Activated gamma-delta T cell treated with anti-CD3 and anti-CD28 coated beads, Interleukin-2, amount 50 U/mL, for 16 hours (primary cell): ENCODE data around the gene PNMA6E.

Experiments used
- DNase-seq: peaks from one replicate; pipeline ENCODE4 v3.0.0-alpha.2; 2020; ENCODE audit warnings: low read depth

PNMA6E gene

DNA sequence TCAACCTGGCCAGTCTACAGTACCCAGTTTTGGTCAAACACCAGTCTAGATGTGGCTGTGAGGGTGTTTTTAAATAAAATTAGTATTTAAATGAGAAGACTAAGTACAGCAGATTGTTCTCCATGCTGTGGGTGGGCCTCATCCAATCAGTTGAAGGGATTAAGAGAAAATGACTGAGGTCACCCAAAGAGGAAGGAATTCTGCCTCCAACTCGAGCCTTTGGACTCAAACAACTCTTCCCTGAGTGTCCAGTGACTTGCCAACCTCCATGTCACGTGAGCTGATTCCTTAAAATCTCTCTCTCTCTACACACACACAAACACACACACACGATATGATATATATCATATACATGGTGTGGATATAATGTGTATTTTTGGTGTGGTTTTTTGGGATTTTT is 34.7 kb upstream of the PNMA6E start:
- DNase-seq, result no peak

DNA sequence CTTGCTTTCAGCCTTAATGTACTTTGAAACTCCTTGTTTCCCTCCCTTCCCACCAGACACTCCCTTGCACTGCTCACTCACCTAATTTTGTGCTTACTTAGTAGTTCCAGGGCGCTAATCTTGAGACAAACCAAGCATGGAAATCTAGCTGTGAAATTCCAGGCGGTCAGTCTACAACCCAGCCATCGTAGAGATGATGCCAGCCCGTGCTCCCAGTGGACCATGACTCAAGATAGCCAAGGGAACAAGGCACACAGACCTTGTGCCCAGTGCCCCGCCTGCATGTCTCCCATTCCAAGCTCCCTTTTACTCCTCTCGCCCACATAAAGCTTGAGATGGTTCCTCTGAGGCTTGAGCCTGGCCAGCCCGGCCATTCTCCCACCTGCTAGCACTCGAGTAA is 33.7 kb upstream of the PNMA6E start:
- no peak for DNase-seq

DNA sequence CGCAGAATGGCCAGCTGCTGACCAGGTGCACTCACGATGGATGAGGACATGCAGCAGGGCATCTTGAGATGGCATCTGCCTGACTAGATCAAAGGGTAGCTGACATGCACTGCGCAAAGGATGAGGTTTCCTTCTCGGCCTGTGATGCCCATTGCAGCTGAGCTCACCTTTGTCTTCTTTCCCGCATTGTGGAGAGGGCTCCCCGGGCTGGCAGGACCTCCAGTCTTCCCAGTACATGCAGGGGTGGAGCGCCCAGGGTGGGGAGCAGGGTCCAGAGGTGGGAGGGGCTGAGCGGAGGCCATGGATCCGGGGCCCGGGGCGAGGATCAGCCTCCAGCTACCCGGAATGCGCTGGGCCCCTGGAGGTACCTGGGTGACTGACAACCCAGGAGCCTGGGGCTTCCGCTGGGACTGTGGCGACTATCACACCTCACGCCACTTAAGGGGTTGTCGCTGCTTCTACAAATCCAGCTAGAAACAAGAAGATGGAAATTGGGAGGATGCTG is 32.7 kb upstream of the PNMA6E start:
- no peak for DNase-seq

DNA sequence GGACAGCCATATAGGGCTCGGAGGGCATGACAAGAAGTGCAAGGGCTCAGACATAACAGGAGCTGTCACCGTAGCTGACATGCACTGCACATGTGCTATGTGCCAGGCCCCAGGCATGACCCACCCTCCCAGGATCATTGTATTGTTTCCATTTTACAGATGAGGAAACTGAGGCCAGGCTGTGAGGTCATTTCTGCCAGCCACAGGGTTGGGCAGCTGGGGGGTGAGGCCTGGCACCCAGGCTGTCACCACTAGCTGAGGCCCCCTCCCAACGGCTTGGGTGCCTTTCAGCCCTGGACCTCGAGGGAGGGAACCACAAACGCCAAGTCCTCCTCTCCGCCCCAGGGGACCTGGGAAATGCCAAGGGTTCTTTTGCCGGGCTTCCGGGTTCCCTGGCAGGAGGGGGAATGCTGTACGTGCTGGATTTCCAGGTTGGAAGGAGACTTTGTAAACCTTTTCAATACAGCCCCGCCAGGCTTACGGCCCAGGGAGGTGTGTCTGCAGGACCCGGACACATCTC is 32.1 kb upstream of the PNMA6E start:
- DNase-seq, result no peak

DNA sequence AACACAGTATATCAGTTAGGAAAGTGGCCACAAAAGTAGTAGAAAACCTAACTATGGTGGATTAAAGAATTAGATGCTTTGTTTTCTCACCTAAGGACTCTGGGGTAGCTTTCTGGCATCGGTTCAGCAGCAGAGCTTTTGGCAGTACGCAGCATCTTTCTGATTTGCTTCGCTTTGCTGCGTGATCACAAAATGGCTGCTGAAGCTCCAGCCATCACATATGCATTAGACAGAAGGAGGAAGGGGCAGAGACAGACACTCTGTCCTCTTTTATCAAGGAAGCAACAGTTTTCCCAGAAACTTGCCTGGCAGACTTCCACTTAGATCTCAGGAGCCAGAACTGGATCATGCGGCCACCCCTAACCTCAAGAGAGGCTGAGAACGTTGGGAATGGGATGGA is 29.6 kb upstream of the PNMA6E start:
- DNase-seq, result no peak

DNA sequence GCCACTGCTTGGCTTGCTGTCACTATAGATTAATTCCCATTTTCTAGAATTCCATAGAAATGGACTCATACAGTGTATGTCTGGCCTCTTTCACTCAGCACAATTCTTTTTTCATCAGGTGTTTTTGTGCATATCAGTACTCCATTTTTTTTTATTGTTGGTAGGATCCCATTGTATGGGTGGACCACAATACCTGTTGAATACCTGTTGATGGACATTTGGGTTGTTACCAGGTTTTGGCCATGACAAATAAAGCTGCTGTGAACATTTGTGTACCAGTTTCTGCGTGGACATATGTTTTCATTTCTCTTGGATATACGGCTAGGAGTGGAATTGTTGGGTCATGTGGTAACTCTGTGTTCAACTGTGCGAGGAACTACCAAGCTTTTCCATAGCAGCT is 25.1 kb upstream of the PNMA6E start:
- DNase-seq, result no peak

DNA sequence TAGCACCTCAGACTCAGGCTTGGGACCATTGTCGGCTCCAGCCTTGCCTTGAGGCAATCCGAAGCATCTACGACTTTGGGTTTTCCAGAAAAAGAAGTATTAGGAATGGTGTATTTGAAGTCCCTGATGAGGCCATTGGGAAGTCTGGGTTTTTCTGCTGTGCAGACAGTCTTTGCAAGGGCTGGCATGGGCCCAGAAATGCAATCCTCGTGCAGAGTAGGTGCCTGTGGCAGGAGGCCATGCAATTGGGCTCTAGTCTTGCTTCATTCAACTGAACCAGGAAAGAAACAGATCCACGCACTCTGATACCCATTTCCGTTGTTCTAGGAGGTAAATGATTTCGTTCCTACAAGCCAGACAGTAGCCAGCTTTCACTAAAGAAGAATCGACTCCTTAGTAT is 22.5 kb upstream of the PNMA6E start:
- no peak for DNase-seq

DNA sequence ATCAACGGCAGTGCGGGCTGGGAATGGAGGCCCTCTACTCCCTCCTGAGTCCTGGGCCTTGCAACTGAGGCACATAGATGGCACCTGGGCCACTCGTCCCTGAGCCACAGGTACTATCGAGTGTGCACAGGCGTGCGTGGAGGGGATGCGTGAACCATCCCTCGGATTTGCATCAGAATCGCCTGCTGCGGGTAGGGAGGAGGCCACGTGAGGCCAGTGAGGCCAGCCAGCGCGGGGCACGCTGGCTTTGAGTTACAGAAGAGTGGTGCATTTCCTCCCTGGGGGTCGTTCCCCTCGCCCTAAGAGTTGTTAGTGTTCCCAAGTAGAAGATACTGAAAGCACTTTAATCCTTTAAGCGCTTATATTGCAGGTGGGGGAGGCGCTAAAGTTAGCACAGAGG is 20.7 kb upstream of the PNMA6E start:
- DNase-seq, result no peak

DNA sequence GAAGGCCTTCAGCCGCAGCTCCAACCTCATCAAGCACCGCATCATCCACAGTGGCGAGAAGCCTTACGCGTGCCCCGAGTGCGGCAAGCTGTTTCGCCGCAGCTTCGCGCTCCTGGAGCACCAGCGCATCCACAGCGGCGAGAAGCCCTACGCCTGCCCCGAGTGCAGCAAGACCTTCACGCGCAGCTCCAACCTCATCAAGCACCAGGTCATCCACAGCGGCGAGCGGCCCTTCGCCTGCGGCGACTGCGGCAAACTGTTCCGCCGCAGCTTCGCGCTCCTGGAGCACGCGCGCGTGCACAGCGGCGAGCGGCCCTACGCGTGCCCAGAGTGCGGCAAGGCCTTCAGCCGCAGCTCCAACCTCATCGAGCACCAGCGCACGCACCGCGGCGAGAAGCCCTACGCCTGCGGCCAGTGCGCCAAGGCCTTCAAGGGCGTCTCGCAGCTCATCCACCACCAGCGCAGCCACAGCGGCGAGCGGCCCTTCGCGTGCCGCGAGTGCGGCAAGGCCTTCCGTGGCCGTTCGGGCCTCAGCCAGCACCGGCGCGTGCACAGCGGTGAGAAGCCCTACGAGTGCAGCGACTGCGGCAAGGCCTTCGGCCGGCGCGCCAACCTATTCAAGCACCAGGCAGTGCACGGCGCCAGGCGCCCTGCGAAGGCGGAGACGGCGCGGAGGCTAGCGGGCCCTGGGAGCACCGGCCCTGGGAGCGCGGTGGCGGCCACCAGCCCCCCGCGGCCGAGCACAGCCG is 19.9 kb upstream of the PNMA6E start:
- DNase-seq, result no peak

DNA sequence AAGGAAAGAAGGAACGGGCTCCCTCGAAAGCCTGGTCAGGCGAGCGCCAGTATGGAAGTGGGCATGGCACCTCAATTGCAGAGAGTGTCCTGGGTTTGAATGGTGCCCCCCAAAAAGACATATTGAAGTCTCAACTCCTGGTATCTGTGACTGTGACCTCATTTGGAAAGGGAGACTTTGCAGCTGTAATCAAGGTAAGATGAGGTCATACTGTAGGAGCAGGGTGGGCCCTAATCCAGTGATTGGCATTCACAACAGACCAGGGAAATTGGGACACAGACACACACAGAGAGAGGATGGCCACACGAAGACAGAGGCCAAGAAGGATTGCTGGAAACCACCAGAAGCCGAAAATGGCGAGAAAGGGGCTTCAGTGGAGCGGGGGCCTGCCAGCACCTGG is 16.5 kb upstream of the PNMA6E start:
- no peak for DNase-seq

DNA sequence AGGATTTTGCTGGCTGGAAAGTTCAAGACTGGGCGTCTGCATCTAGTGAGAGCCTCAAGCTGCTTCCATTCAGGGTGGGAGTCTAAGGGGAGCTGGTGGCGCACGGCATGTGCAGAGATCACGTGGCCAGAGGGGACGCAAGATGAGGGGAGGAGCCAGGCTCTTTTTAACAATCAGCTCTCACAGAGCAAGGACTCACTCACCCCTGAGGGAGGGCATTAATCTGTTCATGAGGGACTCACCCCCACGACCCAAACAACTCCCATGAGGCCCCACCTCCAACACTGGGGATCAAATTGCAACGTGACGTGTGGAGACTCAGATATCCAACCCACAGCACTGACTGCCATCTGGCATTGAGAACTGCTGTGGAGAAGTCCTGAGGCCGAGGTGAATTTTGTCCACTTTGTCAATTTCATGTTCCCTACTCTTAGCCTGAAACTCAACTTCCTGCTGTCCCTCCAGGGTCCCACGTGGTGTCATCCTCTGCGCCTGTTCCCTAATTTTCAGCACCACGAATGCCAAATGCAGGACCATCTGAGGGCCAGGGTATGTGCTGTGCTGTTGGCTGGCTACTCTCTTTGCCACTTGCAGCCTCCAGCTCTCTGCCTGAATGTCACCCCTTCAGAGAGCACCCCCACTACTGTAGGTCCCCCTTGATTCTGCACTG is 15.8 kb upstream of the PNMA6E start:
- DNase-seq, result no peak

DNA sequence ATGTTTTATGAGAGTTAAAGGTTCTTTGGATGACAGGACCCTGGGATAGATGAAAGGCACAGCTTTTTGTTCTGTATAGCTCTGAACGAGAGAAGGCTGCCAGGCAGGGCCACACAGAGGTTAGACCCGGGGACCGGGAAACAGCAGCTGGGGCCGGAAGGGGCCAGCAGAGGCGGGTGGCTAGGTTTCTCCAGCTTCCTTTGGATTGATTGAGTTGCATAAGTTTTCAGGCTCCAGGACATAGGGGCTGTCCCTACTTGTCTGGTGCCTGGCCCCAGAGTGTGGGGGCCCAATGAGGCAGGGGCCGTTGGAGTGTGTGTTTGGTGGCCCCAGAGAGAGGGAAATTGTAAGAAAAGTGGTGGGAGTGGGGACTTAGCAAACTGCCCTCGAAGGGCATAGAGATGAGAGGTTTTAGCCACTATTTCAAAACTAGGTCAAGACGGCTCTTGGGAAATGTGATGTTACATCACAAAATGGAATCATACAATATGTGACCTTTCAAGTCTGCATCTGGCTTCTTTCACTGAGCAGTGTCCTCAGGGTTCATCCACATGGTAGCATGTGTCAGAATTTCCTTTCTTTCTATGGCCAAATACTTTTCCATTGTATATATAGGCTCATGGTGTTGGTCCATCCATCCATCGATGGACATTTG is 13.8 kb upstream of the PNMA6E start:
- DNase-seq, result no peak

DNA sequence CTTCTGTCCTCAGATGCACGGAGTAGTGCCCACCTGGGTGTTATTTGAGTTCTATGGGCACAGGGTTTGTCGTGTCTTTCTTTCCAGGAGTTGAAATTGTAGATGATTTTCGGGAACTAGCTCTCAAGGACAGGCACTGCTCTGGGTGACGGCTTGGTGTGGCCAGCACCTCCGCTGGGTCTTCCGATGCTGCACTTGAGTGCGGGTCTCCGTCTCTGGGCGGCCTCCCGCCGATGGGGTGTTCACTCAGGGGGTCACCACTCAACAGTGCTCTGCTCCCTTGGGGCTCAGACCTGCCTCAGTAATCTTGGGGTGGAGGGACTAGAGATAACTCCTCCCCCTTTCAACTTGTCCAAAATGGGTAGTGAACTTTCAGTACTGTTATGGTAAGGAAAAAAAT is 12.6 kb upstream of the PNMA6E start:
- DNase-seq, result no peak

DNA sequence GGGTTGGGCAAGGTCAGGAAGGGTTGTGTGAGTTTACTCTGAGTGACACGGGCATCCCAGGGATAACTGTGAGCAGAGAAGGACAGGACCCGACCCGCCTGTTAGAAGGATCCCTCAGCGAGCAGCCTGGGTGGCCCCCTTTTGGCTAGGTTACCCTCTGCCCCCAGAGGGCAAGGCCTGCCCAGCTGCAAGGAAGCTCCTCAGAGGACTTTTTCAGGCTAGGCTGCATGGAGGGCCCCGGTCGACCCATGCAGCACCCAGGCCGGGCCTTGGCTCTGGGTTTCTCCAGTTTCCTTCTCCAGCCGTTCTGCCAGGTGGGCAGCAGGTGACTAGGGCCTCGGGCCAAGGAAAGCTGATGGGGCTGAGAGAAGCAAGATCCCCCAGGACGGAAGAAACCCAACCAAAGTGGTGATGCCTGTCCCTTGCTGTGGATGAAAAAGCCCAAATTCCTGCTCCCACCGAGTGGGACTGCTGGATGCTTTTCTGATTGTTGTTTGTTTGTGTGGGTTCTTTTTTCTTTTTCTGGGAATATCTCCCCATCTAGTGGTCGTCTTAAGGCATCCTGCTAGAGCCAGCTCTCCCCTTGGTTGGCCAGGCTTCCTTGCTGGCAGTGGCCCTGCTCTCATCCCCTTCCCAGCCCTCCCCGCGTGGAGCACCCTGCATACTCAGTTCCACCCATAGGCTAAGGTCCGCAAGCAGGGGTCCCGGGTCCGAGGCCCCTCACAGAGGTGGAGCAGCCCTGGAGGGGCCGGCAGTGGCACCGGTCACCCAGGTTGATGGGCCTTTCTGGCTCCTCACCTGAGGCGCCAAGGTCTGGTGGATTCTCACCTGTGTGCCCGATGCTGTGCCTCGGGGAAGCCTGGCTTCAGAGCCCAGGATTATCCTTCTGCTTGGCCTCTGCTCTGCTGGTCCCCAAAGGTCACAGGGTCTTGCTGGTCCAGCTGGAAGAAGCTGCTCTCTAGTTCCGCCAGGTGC is 11.9 kb upstream of the PNMA6E start:
- no peak for DNase-seq

DNA sequence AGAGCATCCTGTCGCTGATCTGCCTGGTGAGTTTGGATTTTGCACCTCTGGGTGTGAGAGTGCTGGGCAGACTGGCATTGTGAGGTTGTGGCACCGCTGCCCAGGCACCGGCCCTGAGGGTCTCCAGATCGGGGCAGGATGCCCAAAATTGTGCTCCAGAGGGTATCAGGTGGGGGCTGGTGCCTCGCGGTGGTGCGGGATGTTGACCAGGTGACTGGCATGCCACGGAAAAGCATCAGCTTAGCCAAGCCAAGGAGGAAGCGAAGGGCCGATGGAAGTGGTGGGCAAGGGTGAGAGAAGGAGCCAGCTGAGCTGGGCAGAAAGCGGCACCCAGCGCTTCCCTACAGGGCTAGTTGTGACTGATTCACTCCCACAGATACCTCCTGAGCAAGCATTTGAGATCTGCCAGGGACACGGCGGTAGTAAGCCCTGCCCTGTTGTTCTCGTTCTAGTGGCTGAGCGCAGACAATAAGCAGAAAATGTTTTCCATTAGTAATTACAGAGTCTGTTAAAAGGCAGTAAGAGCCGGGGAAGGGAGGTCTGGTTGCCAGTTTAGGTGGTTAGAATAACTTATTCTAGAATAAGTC is 10.9 kb upstream of the PNMA6E start:
- no peak for DNase-seq

DNA sequence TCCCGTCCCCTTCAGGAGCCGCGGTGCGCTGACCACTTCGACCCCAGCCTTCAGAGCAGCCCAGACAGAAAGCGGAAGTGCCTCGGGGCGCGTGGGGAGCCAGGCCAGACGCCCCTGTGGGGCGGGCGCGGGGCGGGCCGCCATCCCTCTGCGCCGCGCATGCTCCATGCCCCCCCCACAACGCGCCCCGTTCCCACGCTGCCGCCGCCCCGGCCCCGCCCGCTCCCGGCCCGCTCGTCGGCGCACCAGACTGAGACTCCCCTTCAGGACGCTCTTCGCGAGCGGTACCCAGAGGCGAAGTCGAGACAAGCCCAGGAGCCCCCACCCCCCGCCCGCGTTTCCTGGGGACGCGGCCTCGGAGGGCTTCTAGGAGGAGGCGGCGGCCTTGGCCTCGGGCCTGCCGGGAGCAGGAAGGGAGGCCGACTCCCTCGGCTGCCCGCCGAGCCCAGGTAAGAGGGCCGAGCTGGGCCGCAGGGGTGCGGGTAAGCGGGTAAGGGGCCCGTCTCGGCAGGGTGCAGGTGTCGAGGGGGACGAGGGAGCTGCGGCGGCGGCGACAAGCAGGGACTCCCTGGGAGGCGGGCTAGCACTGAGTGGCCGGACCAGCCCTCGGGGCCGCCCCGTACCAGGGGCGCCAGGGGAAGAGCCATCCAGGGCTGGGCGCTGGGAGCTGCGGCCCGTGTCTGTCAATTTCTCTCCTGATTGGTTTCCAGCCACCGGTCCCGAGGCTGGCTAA is 10.3 kb upstream of the PNMA6E start, which contains the start of gene ZFP92:
Gene ZFP92 (plus strand): TSS at position 218 of the 733 bp plus-strand sequence. CDS start 6,851 bp downstream, outside the sequence.
- DNase-seq, result peak; percentile 12

DNA sequence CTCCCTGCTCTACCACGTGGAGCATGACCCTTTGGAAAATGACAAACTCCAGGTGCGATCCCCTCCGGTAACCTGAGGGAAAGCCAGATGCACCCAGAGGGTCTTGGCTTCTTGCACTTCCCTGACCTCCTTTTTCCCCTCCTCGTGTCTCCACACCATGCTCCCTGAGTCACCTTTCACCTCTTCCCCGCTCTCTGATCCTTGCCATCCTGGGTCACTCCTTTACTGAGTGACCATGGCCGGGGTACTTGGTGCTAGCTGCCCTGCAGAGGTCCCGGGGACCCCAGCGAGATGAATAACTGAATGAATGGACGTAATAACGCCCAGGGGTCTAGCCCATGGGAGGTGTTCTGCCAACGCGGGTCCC is 9.7 kb upstream of the PNMA6E start:
- DNase-seq, result no peak

DNA sequence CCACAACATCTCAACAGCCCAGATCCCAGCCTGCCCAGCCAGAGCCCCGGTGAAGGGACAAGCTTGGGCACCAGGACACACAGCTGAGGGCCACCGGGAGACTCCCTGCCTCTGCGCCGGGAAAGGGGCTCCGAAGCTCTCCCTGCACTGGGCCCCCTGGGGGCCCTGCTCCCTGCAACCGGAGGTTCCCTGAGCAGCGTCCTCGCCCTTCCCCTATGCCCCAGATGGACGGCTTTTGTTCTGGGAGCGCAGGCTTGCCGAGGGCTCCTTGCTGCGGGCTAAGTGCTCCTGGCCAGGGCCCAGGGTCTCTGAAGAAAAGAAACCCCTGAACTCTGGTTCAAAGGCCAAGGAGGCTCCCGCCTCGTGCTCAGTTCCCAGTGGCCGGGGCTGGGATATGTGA is 9.2 kb upstream of the PNMA6E start:
- no peak for DNase-seq

DNA sequence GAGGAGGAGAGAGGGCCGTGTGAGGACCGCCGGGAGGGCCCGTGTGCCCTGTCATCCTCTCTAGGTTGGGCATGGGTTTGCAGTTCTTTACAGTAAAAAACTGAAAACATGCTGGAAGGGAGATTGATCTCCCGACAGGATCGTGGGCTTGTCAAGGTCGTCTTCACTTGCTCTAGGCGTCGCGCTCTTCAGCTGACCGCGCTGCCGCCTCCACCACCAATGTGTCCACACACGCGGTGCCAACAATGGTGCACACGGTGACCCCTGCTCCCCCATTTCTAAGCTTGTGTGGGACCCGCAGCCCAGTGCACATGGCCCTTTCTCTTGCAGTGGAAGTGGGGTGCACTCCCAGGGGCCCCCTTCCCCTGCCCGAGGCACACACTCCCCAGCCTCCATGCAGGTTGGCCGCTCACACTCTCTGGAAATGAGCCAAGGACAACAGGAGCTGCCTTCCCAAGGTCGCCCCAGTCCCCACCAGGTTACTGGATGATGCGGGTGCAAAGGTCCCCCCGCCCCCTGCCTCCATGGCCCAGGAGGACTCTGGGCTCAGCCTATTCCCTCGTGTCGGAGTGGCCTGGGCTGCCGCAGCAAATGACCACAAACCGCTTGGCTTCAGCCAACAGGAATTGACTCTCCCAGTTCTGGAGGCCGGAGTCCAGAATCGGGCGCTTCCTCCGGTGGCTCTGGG is 8.4 kb upstream of the PNMA6E start:
- no peak for DNase-seq

DNA sequence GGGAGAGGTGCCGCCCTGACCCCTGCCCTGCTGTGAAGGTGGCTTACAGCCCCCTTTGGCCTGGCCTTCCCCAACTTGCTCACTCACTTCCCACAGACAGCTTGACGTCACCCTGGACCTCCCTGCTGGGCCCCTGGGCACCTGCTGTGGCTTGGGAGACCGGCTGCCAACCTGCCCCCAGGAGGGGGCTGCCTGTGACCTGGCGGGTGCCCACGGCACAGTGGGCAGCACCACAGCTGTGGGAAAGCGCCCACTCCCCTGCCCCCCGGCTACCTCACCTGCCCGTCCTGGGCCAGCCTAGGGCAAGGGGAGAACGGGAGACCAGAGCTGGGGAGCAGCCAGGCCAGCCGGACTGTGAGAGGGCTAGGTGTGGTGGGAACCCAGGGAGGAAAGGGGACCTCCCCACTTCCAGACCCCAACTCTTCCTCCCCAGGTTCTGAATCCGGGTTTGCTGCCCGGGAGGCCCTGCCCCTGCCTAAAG is 7.8 kb upstream of the PNMA6E start:
- no peak for DNase-seq
